Right renal pelvis (tissue), 4 donors: Measurements from ENCODE around the gene LMBR1. TPM values are rescaled to one million over a fixed set of nuclear protein-coding genes. Genes with fewer than 3 reads are reported as not detected.
"Not testable (repeated sequence)": the region's sequence is repeated elsewhere in the genome, so short reads cannot be mapped to it uniquely, and the experiment has no call there.

Experiments used
- DNase-seq, 4 donors: peaks; one replicate each; pipeline ENCODE4 v3.0.0-alpha.2; 2013; ENCODE audit warnings: low read depth in 4 of 4, low spot score in 3 of 4, missing footprints in 1 of 4
- polyA plus RNA-seq, 4 donors: library from polyadenylated mRNA; unstranded; fragments of 120-200 nt; gene quantifications; one replicate each; pipeline ENCODE4 v1.2.1, GENCODE V29; 2013; ENCODE audit not compliant: insufficient read length in 4 of 4

The LMBR1 gene
- polyA plus RNA-seq, 4 donors = 44.2 to 56.2 (median 51.4) TPM

- DNase-seq = no peak
Measured at GRCh38 chr7:156638443-156639077, 254.4 kb downstream of the LMBR1 start.

- not testable (repeated sequence) for DNase-seq
Measured at GRCh38 chr7:156637093-156637492, 255.9 kb downstream of the LMBR1 start.

GRCh38 chr7:156635529-156636385 is 257.2 kb downstream of the LMBR1 start:
- no peak for DNase-seq

GRCh38 chr7:156634117-156634516 is 258.9 kb downstream of the LMBR1 start:
- no peak for DNase-seq

- no peak for DNase-seq
Measured at GRCh38 chr7:156629873-156630272, 263.1 kb downstream of the LMBR1 start.

GRCh38 chr7:156628562-156628961 is 264.4 kb downstream of the LMBR1 start:
- no peak for DNase-seq

Other genes with a start within 250 kb of the LMBR1 start
- 10 to 100 TPM; 14.8 to 19.8 (median 17.1) TPM for gene NOM1, start 56.5 kb upstream of the LMBR1 start, polyA plus RNA-seq
- gene MNX1, start 117.5 kb upstream of the LMBR1 start, polyA plus RNA-seq = under 1 TPM in 1 of 4 donors, not detected in 3; 0.16 TPM
- gene UBE3C, start 245.7 kb upstream of the LMBR1 start, polyA plus RNA-seq = 10 to 100 TPM; 39.1 to 44.9 (median 42.9) TPM